T-helper 17 cell (primary cell): Measurements from ENCODE around the gene NOBOX. TPM values are rescaled to one million over a fixed set of nuclear protein-coding genes. Genes with fewer than 3 reads are reported as not detected.
A peak's percentile ranks its signal among the peaks of the same experiment; 100 is the strongest.

Experiments
- ATAC-seq: fragments of 150-1000 bp; cut with Tn5 transposase; 2 replicates; pipeline ENCODE4 v1.10.0; 2021; ENCODE audit warnings: mild to moderate bottlenecking, moderate library complexity
- DNase-seq, 3 donors: peaks; one replicate each; pipeline versions ENCODE4 v3.0.0 to v3.0.0-alpha.2; 2020 to 2021
- H3K9me3 ChIP-seq: one replicate; pipeline ENCODE4 v1.7.0; 2013; ENCODE audit warnings: low read length, mild to moderate bottlenecking; ENCODE audit not compliant: control insufficient read depth, poor library complexity, severe bottlenecking
- H3K27ac Mint-ChIP-seq: one replicate; pipeline ENCODE4 v1.8.0; 2022; ENCODE audit warnings: mild to moderate bottlenecking, moderate library complexity, mixed read lengths
- H3K27me3 Mint-ChIP-seq: one replicate; pipeline ENCODE4 v1.8.0; 2022; ENCODE audit warnings: mixed read lengths
- H3K36me3 Mint-ChIP-seq: one replicate; pipeline ENCODE4 v1.8.0; 2022; ENCODE audit warnings: low read depth, mixed read lengths
- H3K4me1 Mint-ChIP-seq: one replicate; pipeline ENCODE4 v1.8.0; 2022; ENCODE audit warnings: mild to moderate bottlenecking, mixed read lengths
- H3K4me3 Mint-ChIP-seq: one replicate; pipeline ENCODE4 v1.8.0; 2022; ENCODE audit warnings: mild to moderate bottlenecking, moderate library complexity, mixed read lengths
- total RNA-seq, 4 donors: library from RNA in 2 of 4; stranded (reverse) in 2 of 4; gene quantifications; one replicate each; pipeline ENCODE4 v1.2.3 and lab custom pipeline; 2022 to 2026

NOBOX gene
- total RNA-seq, 2 donors from 2014 or later: not detected

- no peak overlapping the region for H3K27ac Mint-ChIP-seq
- no peaks in the 10 kb centered on the region for H3K9me3 ChIP-seq
- no peak overlapping the region for H3K4me3 Mint-ChIP-seq
- peaks cover 50% of the 10 kb centered on the region for H3K27me3 Mint-ChIP-seq
- no peak for ATAC-seq
- peaks cover 8% of the 10 kb centered on the region for H3K4me1 Mint-ChIP-seq
- DNase-seq: no peak
- H3K36me3 Mint-ChIP-seq: no peaks in the 10 kb centered on the region
These were observed 4.6 kb upstream of the NOBOX start for GRCh38 chr7:144408121-144408520.

- H3K27ac Mint-ChIP-seq: no peak overlapping the region
- H3K27me3 Mint-ChIP-seq: peaks cover 57% of the 10 kb centered on the region
- DNase-seq (no peak), ATAC-seq (no peak)
- H3K4me3 Mint-ChIP-seq: no peak overlapping the region
- H3K9me3 ChIP-seq: no peaks in the 10 kb centered on the region
- H3K4me1 Mint-ChIP-seq: peaks cover 8% of the 10 kb centered on the region
- H3K36me3 Mint-ChIP-seq: no peaks in the 10 kb centered on the region
These were observed 3.9 kb upstream of the NOBOX start for GRCh38 chr7:144407266-144407931.

GRCh38 chr7:144404946-144405345, 1.5 kb upstream of the NOBOX start:
- no peak for ATAC-seq
- peaks cover 61% of the 10 kb centered on the region for H3K27me3 Mint-ChIP-seq
- no peak overlapping the region for H3K4me3 Mint-ChIP-seq
- no peaks in the 10 kb centered on the region for H3K36me3 Mint-ChIP-seq
- no peak for DNase-seq
- H3K27ac Mint-ChIP-seq: no peak overlapping the region
- H3K4me1 Mint-ChIP-seq: peaks cover 6% of the 10 kb centered on the region
- no peaks in the 10 kb centered on the region for H3K9me3 ChIP-seq

- H3K27me3 Mint-ChIP-seq: peaks cover 56% of the 10 kb centered on the region
- no peak for ATAC-seq
- H3K9me3 ChIP-seq: no peaks in the 10 kb centered on the region
These were observed 391 bp downstream of the NOBOX start for GRCh38 chr7:144403102-144403501.

GRCh38 chr7:144401490-144401889, 2.0 kb downstream of the NOBOX start:
- H3K27ac Mint-ChIP-seq: no peak overlapping the region

More at GRCh38 chr7:144403102-144403501, 391 bp downstream of the NOBOX start:
- Mint-ChIP-seq H3K36me3 (no peaks in the 10 kb centered on the region), H3K27ac (no peak overlapping the region), H3K4me1 (peaks cover 6% of the 10 kb centered on the region), H3K4me3 (no peak overlapping the region)
- DNase-seq: no peak

GRCh38 chr7:144399946-144400345, 3.5 kb downstream of the NOBOX start:
- Mint-ChIP-seq H3K4me1 (peaks cover 7% of the 10 kb centered on the region), H3K36me3 (no peaks in the 10 kb centered on the region), H3K27ac (no peak overlapping the region), H3K4me3 (no peak overlapping the region), H3K27me3 (peaks cover 45% of the 10 kb centered on the region)
- no peaks in the 10 kb centered on the region for H3K9me3 ChIP-seq
- no peak for ATAC-seq
- no peak for DNase-seq

More at GRCh38 chr7:144401490-144401889, 2.0 kb downstream of the NOBOX start:
- H3K9me3 ChIP-seq: no peaks in the 10 kb centered on the region
- Mint-ChIP-seq H3K27me3 (peaks cover 45% of the 10 kb centered on the region), H3K4me3 (no peak overlapping the region), H3K36me3 (no peaks in the 10 kb centered on the region), H3K4me1 (peaks cover 2% of the 10 kb centered on the region)
- DNase-seq (no peak), ATAC-seq (no peak)

GRCh38 chr7:144398911-144399310, 4.6 kb downstream of the NOBOX start:
- H3K36me3 Mint-ChIP-seq: no peaks in the 10 kb centered on the region
- DNase-seq (no peak), ATAC-seq (no peak)
- H3K27ac Mint-ChIP-seq: no peak overlapping the region
- H3K27me3 Mint-ChIP-seq: peaks cover 39% of the 10 kb centered on the region
- H3K4me3 Mint-ChIP-seq: no peak overlapping the region
- no peaks in the 10 kb centered on the region for H3K9me3 ChIP-seq
- peaks cover 7% of the 10 kb centered on the region for H3K4me1 Mint-ChIP-seq

GRCh38 chr7:144398291-144398690, 5.2 kb downstream of the NOBOX start:
- DNase-seq (no peak), ATAC-seq (no peak)
- H3K36me3 Mint-ChIP-seq: no peaks in the 10 kb centered on the region
- peaks cover 39% of the 10 kb centered on the region for H3K27me3 Mint-ChIP-seq
- H3K27ac Mint-ChIP-seq: no peak overlapping the region
- H3K4me1 Mint-ChIP-seq: peaks cover 7% of the 10 kb centered on the region
- no peak overlapping the region for H3K4me3 Mint-ChIP-seq
- no peaks in the 10 kb centered on the region for H3K9me3 ChIP-seq

- H3K9me3 ChIP-seq: no peaks in the 10 kb centered on the region
- no peak for ATAC-seq
- H3K27ac Mint-ChIP-seq: no peak overlapping the region
- no peak for DNase-seq
- H3K4me1 Mint-ChIP-seq: peaks cover 7% of the 10 kb centered on the region
- H3K36me3 Mint-ChIP-seq: no peaks in the 10 kb centered on the region
- H3K27me3 Mint-ChIP-seq: peaks cover 29% of the 10 kb centered on the region
- no peak overlapping the region for H3K4me3 Mint-ChIP-seq
These were observed 6.4 kb downstream of the NOBOX start for GRCh38 chr7:144397086-144397485.

GRCh38 chr7:144391823-144392255, 11.7 kb downstream of the NOBOX start:
- peaks cover 14% of the 10 kb centered on the region for H3K27me3 Mint-ChIP-seq
- H3K27ac Mint-ChIP-seq: peak overlapping the region; percentile 6
- ATAC-seq (peak; percentile 76), DNase-seq (peak in 1 of 3 donors; percentile 8)
- peak overlapping the region; percentile 53 for H3K4me3 Mint-ChIP-seq
- H3K36me3 Mint-ChIP-seq: no peaks in the 10 kb centered on the region
- no peaks in the 10 kb centered on the region for H3K9me3 ChIP-seq
- peaks cover 15% of the 10 kb centered on the region for H3K4me1 Mint-ChIP-seq

GRCh38 chr7:144391014-144391413, 12.5 kb downstream of the NOBOX start:
- H3K4me1 Mint-ChIP-seq: peaks cover 19% of the 10 kb centered on the region
- H3K27ac Mint-ChIP-seq: no peak overlapping the region
- H3K36me3 Mint-ChIP-seq: no peaks in the 10 kb centered on the region
- DNase-seq (no peak), ATAC-seq (no peak)
- peaks cover 14% of the 10 kb centered on the region for H3K27me3 Mint-ChIP-seq
- no peaks in the 10 kb centered on the region for H3K9me3 ChIP-seq
- no peak overlapping the region for H3K4me3 Mint-ChIP-seq

GRCh38 chr7:144390481-144390880, 13.0 kb downstream of the NOBOX start:
- H3K27me3 Mint-ChIP-seq: peaks cover 9% of the 10 kb centered on the region
- no peaks in the 10 kb centered on the region for H3K36me3 Mint-ChIP-seq
- H3K27ac Mint-ChIP-seq: no peak overlapping the region
- H3K9me3 ChIP-seq: no peaks in the 10 kb centered on the region
- ATAC-seq (no peak), DNase-seq (no peak)
- H3K4me3 Mint-ChIP-seq: no peak overlapping the region
- H3K4me1 Mint-ChIP-seq: peaks cover 16% of the 10 kb centered on the region

GRCh38 chr7:144388950-144389349, 14.5 kb downstream of the NOBOX start:
- peaks cover 22% of the 10 kb centered on the region for H3K27me3 Mint-ChIP-seq
- no peaks in the 10 kb centered on the region for H3K36me3 Mint-ChIP-seq
- no peaks in the 10 kb centered on the region for H3K9me3 ChIP-seq
- H3K4me1 Mint-ChIP-seq: peaks cover 22% of the 10 kb centered on the region
- H3K27ac Mint-ChIP-seq: no peak overlapping the region
- no peak overlapping the region for H3K4me3 Mint-ChIP-seq
- no peak for DNase-seq
- ATAC-seq: no peak

GRCh38 chr7:144386741-144387140, 16.8 kb downstream of the NOBOX start:
- H3K4me3 Mint-ChIP-seq: no peak overlapping the region
- ATAC-seq (no peak), DNase-seq (no peak)
- H3K27me3 Mint-ChIP-seq: peaks cover 22% of the 10 kb centered on the region
- H3K4me1 Mint-ChIP-seq: peaks cover 20% of the 10 kb centered on the region
- H3K27ac Mint-ChIP-seq: no peak overlapping the region
- H3K9me3 ChIP-seq: no peaks in the 10 kb centered on the region
- no peaks in the 10 kb centered on the region for H3K36me3 Mint-ChIP-seq
